Measurements from ENCODE around the gene BCOR.

BCOR gene

GRCh38 chrX:40112996-40113395 is 15.2 kb upstream of the BCOR start:
- no peak for DNase-seq (ENCODE audit: low read depth)

GRCh38 chrX:40111868-40112267 is 14.1 kb upstream of the BCOR start:
- DNase-seq (ENCODE audit: low read depth): no peak

GRCh38 chrX:40109288-40110008 is 11.7 kb upstream of the BCOR start:
- no peak for DNase-seq (ENCODE audit: low read depth)

- peak; percentile 57 for DNase-seq (ENCODE audit: low read depth)
Observed at GRCh38 chrX:40108959-40109287, 11.2 kb upstream of the BCOR start.

GRCh38 chrX:40108162-40108958 is 10.6 kb upstream of the BCOR start:
- no peak for DNase-seq (ENCODE audit: low read depth)

GRCh38 chrX:40107291-40108161 is 9.8 kb upstream of the BCOR start:
- no peak for DNase-seq (ENCODE audit: low read depth)

- no peak for DNase-seq (ENCODE audit: low read depth)
Observed at GRCh38 chrX:40106676-40107290, 9.0 kb upstream of the BCOR start.

- peak; percentile 60 for DNase-seq (ENCODE audit: low read depth)
Observed at GRCh38 chrX:40105835-40106675, 8.3 kb upstream of the BCOR start.

- no peak for DNase-seq (ENCODE audit: low read depth)
Observed at GRCh38 chrX:40104985-40105834, 7.5 kb upstream of the BCOR start.

GRCh38 chrX:40104630-40104984 is 6.8 kb upstream of the BCOR start:
- no peak for DNase-seq (ENCODE audit: low read depth)

- DNase-seq (ENCODE audit: low read depth): no peak
Observed at GRCh38 chrX:40103565-40104323, 6.0 kb upstream of the BCOR start.

GRCh38 chrX:40102393-40103381 is 4.9 kb upstream of the BCOR start:
- DNase-seq (ENCODE audit: low read depth): no peak

- DNase-seq (ENCODE audit: low read depth): no peak
Observed at GRCh38 chrX:40101430-40101802, 3.7 kb upstream of the BCOR start.

- no peak for DNase-seq (ENCODE audit: low read depth)
Observed at GRCh38 chrX:40100537-40101429, 3.0 kb upstream of the BCOR start.

GRCh38 chrX:40100141-40100536 is 2.4 kb upstream of the BCOR start:
- DNase-seq (ENCODE audit: low read depth): no peak

GRCh38 chrX:40099055-40099958 is 1.5 kb upstream of the BCOR start:
- DNase-seq (ENCODE audit: low read depth): no peak

Data from activated T-cell treated with anti-CD3 and anti-CD28 coated beads for 24 hours (primary cell).